ENCODE data around the gene ATXN7L3. TPM values are rescaled to one million over a fixed set of nuclear protein-coding genes. Genes with fewer than 3 reads are reported as not detected.

The ATXN7L3 gene
- total RNA-seq, 1 donor from 2014 or later = 26.6 TPM

GRCh38 chr17:44218344-44219107, 18.8 kb upstream of the ATXN7L3 start:
- DNase-seq (ENCODE audit: low spot score) (peak; percentile 90), ATAC-seq (peak; percentile 73)

- DNase-seq (ENCODE audit: low spot score) (no peak), ATAC-seq (no peak)
These were observed 18.2 kb upstream of the ATXN7L3 start for GRCh38 chr17:44217738-44218343.

GRCh38 chr17:44216694-44217093, 17.0 kb upstream of the ATXN7L3 start:
- ATAC-seq (no peak), DNase-seq (ENCODE audit: low spot score) (no peak)

GRCh38 chr17:44216173-44216572, 16.5 kb upstream of the ATXN7L3 start:
- DNase-seq (ENCODE audit: low spot score) (no peak), ATAC-seq (no peak)

GRCh38 chr17:44214896-44215295, 15.2 kb upstream of the ATXN7L3 start:
- DNase-seq (ENCODE audit: low spot score) = no peak
- ATAC-seq = no peak

GRCh38 chr17:44214230-44214494, 14.5 kb upstream of the ATXN7L3 start:
- DNase-seq (ENCODE audit: low spot score) (no peak), ATAC-seq (no peak)

- ATAC-seq (no peak), DNase-seq (ENCODE audit: low spot score) (no peak)
These were observed 13.9 kb upstream of the ATXN7L3 start for GRCh38 chr17:44213403-44214229.

GRCh38 chr17:44212507-44213402, 13.1 kb upstream of the ATXN7L3 start:
- ATAC-seq (peak; percentile 2), DNase-seq (ENCODE audit: low spot score) (no peak)

- ATAC-seq (peak; percentile 2), DNase-seq (ENCODE audit: low spot score) (no peak)
These were observed 11.9 kb upstream of the ATXN7L3 start for GRCh38 chr17:44211281-44212265.

GRCh38 chr17:44210342-44211192, 10.9 kb upstream of the ATXN7L3 start:
- peak; percentile 94 for ATAC-seq
- DNase-seq (ENCODE audit: low spot score) = peak; percentile 88

GRCh38 chr17:44209786-44210341, 10.2 kb upstream of the ATXN7L3 start:
- ATAC-seq (no peak), DNase-seq (ENCODE audit: low spot score) (no peak)

GRCh38 chr17:44207743-44208142, 8.1 kb upstream of the ATXN7L3 start:
- DNase-seq (ENCODE audit: low spot score) (no peak), ATAC-seq (no peak)

GRCh38 chr17:44207319-44207718, 7.6 kb upstream of the ATXN7L3 start:
- DNase-seq (ENCODE audit: low spot score) (no peak), ATAC-seq (no peak)

GRCh38 chr17:44206825-44207155, 7.1 kb upstream of the ATXN7L3 start:
- DNase-seq (ENCODE audit: low spot score) = no peak
- no peak for ATAC-seq

- no peak for DNase-seq (ENCODE audit: low spot score)
- ATAC-seq = no peak
These were observed 6.5 kb upstream of the ATXN7L3 start for GRCh38 chr17:44205962-44206824.

GRCh38 chr17:44204441-44204882, 4.8 kb upstream of the ATXN7L3 start:
- ATAC-seq (no peak), DNase-seq (ENCODE audit: low spot score) (no peak)

GRCh38 chr17:44203731-44204440, 4.2 kb upstream of the ATXN7L3 start:
- DNase-seq (ENCODE audit: low spot score) (no peak), ATAC-seq (no peak)
